ENCODE results near the gene ADAMTS9.

The ADAMTS9 gene

GRCh38 chr3:64655160-64655559 lies 32.6 kb downstream of the ADAMTS9 start:
- no peak for DNase-seq (ENCODE audit: low read depth in 2 of 2)

DNA sequence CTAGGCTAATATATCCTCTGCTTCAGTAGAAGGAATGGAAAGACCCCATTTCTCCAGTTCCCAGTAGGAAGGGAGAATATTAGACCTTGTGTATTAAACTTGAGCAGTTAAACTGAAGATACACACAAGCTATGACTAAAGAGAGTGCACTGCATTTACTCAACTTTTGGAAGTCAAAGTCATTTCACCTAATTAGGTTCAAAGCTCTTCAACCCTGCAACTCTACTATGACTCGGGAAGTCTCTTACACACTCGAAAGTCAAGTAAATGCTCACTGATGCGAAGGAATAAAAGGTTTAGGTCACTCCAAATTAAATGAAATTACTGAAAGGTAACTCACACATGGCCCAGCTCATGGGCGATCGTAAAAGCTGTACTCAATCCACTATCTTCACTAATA lies 33.8 kb downstream of the ADAMTS9 start:
- no peak for DNase-seq (ENCODE audit: low read depth in 2 of 2)

- no peak for DNase-seq (ENCODE audit: low read depth in 2 of 2)
Measured at GRCh38 chr3:64653101-64653500, 34.7 kb downstream of the ADAMTS9 start.

- DNase-seq (ENCODE audit: low read depth in 2 of 2) = no peak
Measured at GRCh38 chr3:64651741-64652241, 36.0 kb downstream of the ADAMTS9 start.

GRCh38 chr3:64651303-64651702 lies 36.5 kb downstream of the ADAMTS9 start:
- no peak for DNase-seq (ENCODE audit: low read depth in 2 of 2)

DNA sequence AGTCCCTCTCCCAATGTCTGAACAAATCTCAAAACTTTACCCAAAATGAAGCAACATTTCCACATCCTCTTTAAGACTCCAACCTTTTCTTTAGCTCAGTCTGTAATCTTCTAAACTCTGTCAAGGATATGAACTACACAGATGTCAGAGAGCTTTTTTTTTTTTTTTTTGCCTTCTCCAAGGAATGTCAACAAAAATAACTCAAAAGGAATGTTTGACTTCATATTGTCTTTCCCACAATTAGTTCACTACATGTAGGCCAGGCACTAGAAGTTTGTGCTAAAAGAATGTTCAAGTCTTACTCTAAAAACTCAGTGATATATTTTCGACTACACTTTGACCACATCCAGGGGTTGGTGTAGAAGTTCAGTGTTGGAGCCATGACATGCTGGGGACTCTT lies 37.1 kb downstream of the ADAMTS9 start:
- no peak for DNase-seq (ENCODE audit: low read depth in 2 of 2)

- no peak for DNase-seq (ENCODE audit: low read depth in 2 of 2)
Measured at GRCh38 chr3:64650096-64650622, 37.6 kb downstream of the ADAMTS9 start.

GRCh38 chr3:64648927-64649906 lies 38.6 kb downstream of the ADAMTS9 start:
- no peak for DNase-seq (ENCODE audit: low read depth in 2 of 2)

GRCh38 chr3:64647825-64648224 lies 40.0 kb downstream of the ADAMTS9 start:
- DNase-seq (ENCODE audit: low read depth in 2 of 2) = no peak

DNA sequence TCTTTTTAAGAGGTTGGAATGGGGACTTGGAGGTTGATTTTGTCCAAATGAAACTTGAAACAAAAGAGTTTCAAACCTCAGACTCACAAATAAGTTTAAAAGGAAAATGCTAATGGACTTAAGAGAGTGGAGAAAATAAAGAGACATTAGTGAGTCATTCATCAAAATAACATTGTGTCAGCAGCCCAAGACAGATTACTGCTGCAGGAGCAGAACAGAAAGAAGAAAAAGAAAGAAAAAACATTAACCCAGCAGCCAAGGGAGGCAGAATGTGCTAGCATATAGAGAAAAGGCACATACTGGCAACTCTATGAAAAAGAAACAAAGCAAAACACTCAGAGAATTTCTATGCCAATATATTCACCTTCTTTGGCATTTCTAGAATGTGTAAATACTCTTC lies 42.6 kb downstream of the ADAMTS9 start:
- no peak for DNase-seq (ENCODE audit: low read depth in 2 of 2)

- no peak for DNase-seq (ENCODE audit: low read depth in 2 of 2)
Measured at GRCh38 chr3:64644483-64644882, 43.3 kb downstream of the ADAMTS9 start.

GRCh38 chr3:64642327-64643151 lies 45.3 kb downstream of the ADAMTS9 start:
- DNase-seq (ENCODE audit: low read depth in 2 of 2) = no peak

GRCh38 chr3:64638981-64639481 lies 48.8 kb downstream of the ADAMTS9 start:
- DNase-seq (ENCODE audit: low read depth in 2 of 2) = no peak

- no peak for DNase-seq (ENCODE audit: low read depth in 2 of 2)
Measured at GRCh38 chr3:64638511-64638910, 49.3 kb downstream of the ADAMTS9 start.

DNA sequence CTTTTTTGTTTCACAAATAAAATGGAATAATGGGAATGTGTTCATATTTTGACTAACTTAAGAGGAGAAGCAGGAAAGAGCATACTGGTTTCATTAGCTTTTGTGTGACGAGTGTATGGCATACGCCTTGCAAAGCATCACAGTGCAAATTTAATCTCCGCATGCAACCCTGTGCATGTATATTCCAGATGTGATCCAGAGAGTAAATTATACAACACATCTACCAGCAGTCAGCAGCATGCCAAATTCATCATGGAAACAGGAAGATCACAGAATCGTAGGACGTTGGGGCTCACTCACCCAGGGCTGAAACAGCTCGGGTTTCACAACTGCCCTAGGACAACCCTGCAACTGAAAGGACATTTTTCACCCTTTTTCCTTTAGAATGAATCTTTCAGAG lies 53.4 kb downstream of the ADAMTS9 start:
- no peak for DNase-seq (ENCODE audit: low read depth in 2 of 2)

DNA sequence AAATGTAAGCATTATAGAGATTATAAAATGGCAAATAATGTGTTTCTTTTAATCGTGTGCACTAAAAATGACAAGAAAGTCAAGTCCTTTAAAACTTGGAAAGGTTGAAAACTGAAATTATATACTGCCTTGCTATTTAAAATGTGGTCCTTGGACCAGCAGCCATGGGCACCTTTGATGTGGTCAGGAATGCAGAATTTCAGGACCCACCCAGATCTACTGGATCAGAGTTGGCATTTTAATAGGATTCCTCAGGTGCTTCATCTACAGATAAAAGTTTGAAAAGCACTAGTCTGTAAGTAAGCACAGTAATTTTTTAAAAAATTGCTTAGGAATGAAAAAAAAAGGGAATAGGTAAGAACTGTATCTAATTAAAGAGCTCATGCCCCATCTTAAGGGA lies 55.8 kb downstream of the ADAMTS9 start:
- no peak for DNase-seq (ENCODE audit: low read depth in 2 of 2)

DNA sequence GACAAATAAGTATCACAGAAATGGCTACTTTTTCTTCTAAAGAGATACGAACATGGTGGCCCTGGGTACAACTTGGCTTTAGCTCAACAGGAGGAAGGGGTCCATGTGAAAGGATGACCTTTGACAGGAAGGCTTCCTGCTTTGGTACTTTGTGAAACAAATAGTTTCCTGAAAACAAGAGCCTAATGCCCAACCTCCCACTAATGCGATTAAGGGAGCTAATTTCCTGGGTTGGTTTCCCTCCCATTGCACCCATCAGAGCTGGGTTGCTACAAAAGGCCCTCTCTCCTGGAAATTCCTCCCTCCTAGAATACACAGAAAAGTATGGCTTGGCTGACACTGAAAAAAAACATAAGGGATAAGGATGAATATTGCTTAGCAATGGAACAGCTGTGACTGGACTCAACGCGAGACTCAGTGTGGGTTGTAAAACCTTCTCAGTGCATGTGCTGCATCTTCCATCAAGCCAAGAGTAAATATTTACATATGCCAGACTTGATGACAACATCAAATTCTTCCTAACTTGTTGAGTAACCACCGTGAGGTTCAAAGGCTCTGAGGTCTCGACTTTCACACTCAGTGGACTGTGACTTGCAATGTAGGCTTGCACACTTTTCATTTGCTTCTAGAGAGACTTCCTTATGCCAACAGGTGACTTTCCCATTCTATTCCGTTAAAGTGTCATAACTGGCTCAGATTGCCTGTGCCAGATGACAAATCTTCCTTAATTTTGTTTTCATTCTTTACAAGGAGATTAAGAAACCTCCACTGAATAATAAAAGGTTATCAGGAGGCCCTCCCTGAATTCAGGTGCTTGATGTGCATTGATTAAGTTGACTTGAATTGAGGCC lies 60.1 kb downstream of the ADAMTS9 start:
- no peak for DNase-seq (ENCODE audit: low read depth in 2 of 2)

DNA sequence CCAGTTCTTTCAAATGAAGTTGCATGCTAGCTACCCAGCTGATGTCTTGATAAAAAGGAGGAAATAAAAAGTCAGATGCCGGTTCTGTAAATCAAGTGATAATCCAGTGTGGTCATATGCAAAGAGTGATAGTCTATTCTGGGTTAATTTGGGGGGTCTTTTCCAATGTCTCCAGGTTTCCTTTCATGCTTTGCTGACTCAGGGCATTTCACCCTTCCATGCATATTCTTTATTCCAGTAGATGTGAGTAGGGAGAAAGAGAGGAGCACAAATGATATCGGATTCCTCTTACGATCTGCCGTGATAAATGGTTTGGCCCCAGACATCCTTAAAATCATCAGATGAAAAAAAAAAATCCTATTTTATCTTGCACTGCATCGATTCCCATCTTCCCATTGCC lies 60.8 kb downstream of the ADAMTS9 start:
- DNase-seq (ENCODE audit: low read depth in 2 of 2) = no peak

- DNase-seq (ENCODE audit: low read depth in 2 of 2) = no peak
Measured at GRCh38 chr3:64625381-64625780, 62.4 kb downstream of the ADAMTS9 start.

DNA sequence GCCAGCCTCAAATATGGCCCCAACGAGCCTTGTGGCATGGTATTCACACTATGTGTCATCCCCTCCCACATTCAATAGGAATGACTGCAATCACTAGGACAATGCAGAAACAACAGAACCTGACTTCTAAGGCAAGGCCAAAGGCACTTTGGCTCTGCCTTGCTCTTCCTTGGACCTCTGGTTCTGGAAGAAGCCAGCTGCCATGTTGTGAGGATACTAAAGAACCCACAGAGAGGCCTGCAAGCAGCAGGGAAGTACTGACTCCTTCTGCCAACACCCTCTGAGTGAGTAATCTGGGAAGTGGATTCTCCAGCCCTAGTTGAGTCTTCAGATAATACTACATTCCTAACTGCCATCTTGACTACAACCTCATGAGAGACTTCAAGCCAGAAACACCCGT lies 64.7 kb downstream of the ADAMTS9 start:
- no peak for DNase-seq (ENCODE audit: low read depth in 2 of 2)

- DNase-seq (ENCODE audit: low read depth in 2 of 2) = no peak
Measured at GRCh38 chr3:64621726-64622395, 65.9 kb downstream of the ADAMTS9 start.

Measured in stimulated activated CD8-positive, alpha-beta memory T cell treated with anti-CD3 and anti-CD28 coated beads, Interleukin-2, amount 100 ng/mL, for 1 hour (primary cell).